ENCODE results near the gene ZXDC. TPM values are rescaled to one million over a fixed set of nuclear protein-coding genes. Genes with fewer than 3 reads are reported as not detected.

Gene ZXDC
- total RNA-seq, 4 donors from 2014 or later, result 22.7 to 47.0 (median 27.9) TPM

- ATAC-seq (ENCODE audit: low FRiP score) (no peak), DNase-seq (ENCODE audit: low spot score) (no peak)
- TF ChIP-seq CTCF (IDR thresholded peaks at IDR 0.05), result no peak
Measured at GRCh38 chr3:126395846-126396513, 79.7 kb downstream of the ZXDC start.

- DNase-seq (ENCODE audit: low spot score) (no peak), ATAC-seq (ENCODE audit: low FRiP score) (no peak)
- TF ChIP-seq CTCF (IDR thresholded peaks at IDR 0.05), result no peak
Measured at GRCh38 chr3:126394977-126395321, 80.7 kb downstream of the ZXDC start.

GRCh38 chr3:126394179-126394976 lies 81.3 kb downstream of the ZXDC start, which contains the start of gene CFAP100:
Gene CFAP100 (plus strand): TSS chr3:126394909. CDS start chr3:126396001, 1,092 bp downstream.
- no peak for ATAC-seq (ENCODE audit: low FRiP score)
- no peak for DNase-seq (ENCODE audit: low spot score)
- no peak for TF ChIP-seq CTCF (IDR thresholded peaks at IDR 0.05)

GRCh38 chr3:126393563-126393962 lies 82.1 kb downstream of the ZXDC start:
- ATAC-seq (ENCODE audit: low FRiP score) (no peak), DNase-seq (ENCODE audit: low spot score) (no peak)

GRCh38 chr3:126392246-126392645 lies 83.4 kb downstream of the ZXDC start:
- ATAC-seq (ENCODE audit: low FRiP score), result no peak
- no peak for DNase-seq (ENCODE audit: low spot score)
- no peak for TF ChIP-seq CTCF (IDR thresholded peaks at IDR 0.05)

More at GRCh38 chr3:126393563-126393962, 82.1 kb downstream of the ZXDC start:
- no peak for TF ChIP-seq CTCF (IDR thresholded peaks at IDR 0.05)

GRCh38 chr3:126391631-126392030 lies 84.1 kb downstream of the ZXDC start:
- DNase-seq (ENCODE audit: low spot score), result no peak
- TF ChIP-seq CTCF (IDR thresholded peaks at IDR 0.05), result no peak
- no peak for ATAC-seq (ENCODE audit: low FRiP score)

All from omental fat pad (tissue), 4 donors.